GM18517 (cell line): ENCODE data around the gene PEX5L.
"Not testable (repeated sequence)": the region's sequence is repeated elsewhere in the genome, so short reads cannot be mapped to it uniquely, and the experiment has no call there.

Source experiments
- ATAC-seq: cut with Tn5 transposase; IDR thresholded peaks from one replicate; pipeline ENCODE4 v1.9.1; 2021; ENCODE audit warnings: mild to moderate bottlenecking, moderate library complexity; ENCODE audit not compliant: unreplicated experiment

PEX5L gene, protein sequence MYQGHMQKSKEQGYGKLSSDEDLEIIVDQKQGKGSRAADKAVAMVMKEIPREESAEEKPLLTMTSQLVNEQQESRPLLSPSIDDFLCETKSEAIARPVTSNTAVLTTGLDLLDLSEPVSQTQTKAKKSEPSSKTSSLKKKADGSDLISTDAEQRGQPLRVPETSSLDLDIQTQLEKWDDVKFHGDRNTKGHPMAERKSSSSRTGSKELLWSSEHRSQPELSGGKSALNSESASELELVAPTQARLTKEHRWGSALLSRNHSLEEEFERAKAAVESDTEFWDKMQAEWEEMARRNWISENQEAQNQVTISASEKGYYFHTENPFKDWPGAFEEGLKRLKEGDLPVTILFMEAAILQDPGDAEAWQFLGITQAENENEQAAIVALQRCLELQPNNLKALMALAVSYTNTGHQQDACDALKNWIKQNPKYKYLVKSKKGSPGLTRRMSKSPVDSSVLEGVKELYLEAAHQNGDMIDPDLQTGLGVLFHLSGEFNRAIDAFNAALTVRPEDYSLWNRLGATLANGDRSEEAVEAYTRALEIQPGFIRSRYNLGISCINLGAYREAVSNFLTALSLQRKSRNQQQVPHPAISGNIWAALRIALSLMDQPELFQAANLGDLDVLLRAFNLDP

DNA sequence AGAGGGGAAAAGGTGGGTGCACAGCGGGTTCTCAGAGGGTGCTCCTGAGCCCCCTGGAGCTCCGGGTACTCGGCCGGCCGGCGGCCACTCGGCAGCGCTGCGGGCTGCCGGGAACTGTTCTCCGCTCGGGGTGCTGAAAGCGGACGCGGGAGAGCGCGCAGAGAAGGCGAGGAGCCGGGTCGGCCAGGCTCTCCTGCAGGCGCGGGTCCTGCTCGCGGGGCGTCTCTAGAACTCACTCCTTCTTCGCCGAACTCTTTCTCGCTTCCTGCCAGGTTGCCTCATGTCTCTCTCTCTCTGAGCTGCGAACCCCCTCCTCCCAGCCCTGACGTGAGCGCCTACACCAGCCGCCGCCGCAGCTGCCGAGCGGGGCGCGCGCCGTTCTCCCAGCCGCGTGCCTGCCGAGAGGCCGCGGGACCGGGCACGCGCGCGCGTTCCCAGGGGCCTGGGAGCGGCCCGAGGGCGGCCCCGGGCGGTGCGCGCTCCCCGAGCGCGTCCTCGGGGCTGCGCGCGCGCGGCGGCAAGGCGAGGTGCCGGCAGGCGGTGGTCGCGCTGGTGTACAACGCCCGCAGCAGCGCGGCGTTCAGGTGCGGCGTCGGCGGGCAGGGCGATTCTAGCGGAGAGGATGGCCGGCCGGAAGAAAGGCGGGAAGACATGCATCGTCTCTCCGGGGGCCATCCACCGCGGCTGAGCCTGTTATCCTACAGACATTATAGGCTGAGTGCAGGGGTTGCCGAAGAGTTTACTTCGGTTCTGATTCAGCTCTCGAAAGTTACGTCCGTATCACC, at the start of gene PEX5L:
Gene PEX5L (minus strand): TSS at position 267 of the 785 bp plus-strand sequence. CDS start 338 bp downstream, outside the sequence.
- ATAC-seq: peak; percentile 70

DNA sequence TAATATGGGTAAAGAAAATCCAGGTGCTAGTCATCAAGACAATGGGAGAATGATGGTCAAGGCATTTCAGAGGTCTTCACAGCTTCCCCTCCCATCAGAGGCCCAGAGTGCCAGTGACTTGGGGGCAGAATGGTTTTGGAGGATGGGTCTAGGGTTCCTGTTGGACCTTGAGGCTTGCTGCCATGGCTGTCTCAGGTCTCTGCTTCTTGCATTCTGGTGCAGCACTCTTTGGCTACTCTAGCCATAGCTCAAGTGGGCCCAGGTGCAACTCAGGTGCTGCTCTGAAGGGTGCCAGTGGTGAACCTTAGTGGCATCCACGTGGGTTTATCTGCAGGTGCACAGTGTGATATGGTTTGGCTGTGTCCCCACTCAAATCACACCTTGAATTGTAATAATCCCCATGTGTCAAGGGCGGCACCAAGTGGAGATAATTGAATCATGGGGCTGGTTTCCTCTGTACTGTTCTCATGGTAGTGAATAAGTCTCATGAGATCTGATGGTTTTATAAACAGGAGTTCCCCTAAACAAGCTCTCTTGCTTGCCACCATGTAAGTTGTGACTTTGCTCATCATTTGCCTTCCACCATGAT, 48.5 kb upstream of the PEX5L start:
- ATAC-seq: no peak

DNA sequence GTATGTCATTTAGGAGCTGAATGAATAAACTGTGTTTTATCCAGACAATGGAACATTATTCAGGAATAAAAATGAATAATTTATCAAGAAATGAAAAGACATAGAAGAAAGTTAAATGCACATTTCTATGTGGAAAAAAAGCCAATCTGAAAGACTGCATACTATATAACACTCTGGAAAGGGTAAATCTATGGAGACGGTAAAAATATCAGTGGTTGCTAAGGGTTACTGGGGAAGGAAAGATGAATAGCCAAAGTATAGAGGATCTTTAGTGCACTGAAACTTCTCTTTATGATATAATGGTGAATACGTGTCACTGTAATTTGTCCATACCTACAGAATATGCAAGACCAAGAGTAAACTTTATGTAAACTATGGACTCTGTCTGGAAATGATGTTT, 46.0 kb upstream of the PEX5L start:
- no peak for ATAC-seq

DNA sequence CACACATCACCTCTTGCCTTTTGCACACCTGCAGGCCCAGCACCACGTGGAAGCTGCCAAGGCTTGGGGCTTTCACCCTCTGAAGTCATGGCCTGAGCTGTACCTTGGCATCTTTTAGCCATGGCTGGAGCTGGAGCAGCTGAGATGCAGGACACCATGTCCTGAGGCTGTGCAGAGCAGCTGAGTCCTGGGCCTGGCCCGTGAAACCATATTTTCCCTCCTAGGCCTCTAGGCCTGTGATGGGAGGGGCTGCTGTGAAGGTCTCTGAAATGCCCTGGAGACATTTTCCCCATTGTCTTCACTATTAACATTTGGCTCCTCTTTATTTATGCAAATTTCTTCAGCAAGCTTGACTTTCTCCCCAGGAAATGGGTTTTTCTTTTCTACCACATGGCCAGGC, 41.9 kb upstream of the PEX5L start:
- no peak for ATAC-seq

DNA sequence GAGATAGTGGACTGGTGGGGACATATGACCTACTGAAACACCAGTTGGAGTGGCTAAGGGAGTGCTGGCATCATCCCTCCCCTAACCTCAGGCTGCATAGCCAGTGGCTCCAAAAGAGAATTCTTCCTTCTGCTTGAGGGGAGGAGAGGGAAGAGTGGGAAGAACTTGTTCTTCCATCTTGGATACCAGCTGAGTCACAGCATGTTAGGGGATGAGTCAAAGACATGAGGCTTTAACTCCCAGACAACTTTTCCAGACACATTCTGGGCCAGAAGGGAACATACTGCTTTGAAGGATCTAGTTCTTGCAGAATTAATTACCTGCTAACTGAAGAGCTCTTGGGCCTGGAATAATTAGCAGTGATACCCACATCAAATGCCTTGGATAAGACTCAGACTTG, 36.8 kb upstream of the PEX5L start:
- ATAC-seq: no peak

DNA sequence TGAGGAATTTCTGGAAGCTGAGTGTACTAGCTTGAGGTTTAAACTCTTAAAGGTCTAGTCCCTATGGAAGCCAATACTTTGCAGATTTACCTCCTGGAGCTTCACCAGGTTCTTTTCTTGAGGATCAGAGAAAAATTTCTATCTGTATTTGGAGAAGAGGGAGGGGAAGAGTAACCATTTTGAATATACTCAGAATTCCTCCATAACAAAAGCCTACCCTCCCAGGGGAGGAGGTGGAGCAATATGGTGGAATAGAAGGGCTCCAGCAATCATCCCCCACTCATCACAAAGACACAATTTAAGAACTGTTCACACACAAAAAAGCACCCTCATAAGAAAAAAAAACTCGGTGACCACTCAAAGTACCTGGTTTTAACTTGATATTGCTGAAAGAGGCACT, 36.0 kb upstream of the PEX5L start:
- ATAC-seq: no peak

DNA sequence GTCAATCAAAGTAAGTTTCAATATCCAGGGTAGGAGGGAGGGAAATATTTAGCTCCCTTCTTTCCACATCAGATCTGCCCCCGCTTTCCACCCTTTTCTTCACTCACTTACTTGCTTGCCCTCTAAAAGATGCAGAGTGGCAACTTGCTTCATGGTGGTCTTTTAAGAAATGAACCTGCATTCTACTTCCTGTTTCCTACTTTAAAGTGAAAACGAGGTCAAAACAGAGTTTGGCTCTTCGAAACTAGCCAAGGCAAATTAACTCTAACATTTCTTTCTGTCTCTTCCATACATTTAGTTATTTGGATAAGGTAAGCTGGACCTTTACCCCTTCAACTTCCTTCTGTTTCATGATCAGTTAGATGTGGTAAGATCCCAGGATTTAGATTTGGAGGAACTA, 34.2 kb upstream of the PEX5L start:
- no peak for ATAC-seq

DNA sequence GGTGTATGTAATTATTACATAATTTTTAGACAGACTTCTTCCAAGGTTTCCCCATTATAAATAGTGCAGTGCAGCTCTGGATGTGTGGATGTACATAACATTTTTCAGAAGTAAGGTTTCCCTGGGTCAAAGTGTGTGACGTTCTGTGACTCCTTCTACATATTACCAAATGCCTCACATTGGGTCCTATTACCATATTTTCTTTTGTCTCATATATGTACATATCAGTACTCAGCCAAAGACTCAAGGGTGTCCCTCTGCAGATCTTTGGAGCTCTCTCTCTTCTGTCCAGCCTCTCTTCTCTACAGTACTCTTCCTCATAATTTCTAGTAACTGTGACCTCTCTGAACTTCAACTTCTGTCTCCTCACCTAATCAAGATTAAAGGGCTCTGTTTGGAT, 31.3 kb upstream of the PEX5L start:
- no peak for ATAC-seq

DNA sequence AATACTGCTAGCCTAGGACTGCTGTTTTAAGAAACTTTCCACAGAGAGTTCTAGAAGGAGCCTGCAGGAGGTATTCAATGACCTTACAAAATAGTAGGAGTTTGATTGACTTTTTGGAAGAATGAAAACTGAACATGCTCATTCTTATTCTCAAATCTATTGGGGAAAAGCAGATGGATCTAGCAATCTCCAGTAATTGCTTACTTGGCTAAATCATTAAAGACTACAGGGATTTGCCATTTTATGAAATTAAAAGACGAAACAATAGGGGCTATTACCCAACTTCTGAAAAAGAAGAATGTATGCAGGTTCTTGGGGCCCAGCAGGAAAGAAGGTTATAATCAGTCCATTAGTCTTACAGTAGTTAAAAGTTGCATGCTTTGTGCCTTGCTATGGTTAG, 29.9 kb upstream of the PEX5L start:
- ATAC-seq: no peak

DNA sequence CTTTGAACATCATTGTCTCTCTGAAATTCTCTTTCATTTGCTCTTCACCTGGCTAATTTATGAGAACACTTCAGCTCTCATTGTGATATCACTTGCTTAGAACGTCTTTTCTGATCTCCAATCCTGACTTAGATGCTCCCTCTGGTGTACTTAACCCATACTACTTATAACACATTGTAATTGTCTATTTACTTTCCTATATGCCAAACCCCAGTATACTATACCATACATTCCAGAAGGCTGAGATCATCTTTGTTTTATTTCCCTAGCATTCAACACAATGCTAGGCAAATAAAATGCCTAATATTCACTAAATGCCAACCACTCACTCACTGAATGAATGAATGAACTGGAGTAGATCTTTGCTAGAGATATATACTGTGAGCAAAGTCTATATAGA, 27.0 kb upstream of the PEX5L start:
- ATAC-seq: no peak

DNA sequence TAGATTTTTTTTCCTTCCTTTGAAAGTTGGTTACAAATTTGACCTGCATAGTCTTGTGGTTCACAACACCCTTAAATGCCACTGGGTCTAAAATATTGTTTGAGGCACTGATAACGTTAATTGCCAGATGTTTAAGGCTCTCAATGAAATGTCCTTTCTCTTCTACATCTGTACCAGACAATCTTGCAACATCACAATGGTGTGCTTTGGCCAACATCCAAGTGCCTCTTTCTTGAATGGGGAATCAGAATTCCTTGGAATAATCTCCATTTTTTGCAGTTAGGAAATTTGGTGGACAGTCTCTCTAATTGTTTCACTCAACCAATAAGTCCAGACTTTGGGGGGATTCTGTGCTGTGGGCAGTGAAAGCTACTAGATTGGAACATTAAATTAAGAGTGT, 26.0 kb upstream of the PEX5L start:
- ATAC-seq: no peak

DNA sequence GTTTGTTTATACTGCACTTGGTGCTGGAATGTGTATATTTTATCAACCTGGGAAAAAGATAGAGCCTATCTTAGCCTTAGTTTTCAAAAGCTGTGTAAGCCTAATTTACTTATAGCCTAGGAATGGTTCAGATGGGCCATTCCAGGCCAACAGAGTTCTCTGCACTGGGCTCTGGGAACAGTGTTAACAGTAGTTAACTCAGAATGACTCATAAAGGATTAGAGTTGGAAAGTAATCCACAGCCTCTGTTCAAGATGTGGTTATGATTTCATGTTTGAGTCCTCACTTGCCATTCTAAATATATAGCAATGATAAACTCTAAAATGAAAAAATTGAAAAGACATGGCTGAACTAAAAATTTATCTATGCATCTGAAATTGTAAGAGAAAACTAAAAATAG, 22.6 kb upstream of the PEX5L start:
- no peak for ATAC-seq

DNA sequence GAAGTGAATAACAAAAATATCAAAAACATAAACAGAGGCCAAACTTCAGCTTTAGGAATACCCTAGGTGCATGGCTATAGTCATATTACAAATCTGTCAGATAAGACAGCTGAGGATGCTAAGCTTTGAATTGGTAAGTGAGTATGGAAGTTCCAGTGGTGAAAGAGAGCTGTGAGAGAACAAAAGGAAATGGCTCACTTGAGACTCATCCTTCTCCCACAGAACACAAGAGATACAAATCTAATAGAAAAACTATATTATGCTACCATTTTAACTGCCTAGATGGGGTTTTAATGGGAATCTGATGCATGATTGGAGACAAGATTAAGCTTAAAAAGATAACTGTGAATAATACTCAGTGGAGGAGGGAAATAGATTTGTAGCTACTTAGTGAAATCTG, 21.5 kb upstream of the PEX5L start:
- no peak for ATAC-seq

DNA sequence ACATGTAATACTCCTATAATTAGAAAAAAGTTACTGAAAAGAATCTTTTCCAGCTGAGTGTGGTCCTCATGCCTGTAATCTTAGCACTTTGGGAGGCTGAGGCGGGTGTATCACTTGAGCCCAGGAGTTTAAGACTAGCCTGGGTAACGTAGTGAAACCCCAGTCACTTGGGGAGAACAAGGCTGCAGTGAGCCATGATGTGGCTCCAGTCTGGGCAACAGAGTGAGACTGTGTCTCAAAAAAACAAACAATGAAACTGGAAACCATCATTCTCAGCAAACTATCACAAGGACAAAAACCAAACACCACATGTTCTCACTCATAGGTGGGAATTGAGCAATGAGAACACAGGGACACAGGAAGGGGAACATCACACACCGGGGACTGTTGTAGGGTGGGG, 18.9 kb upstream of the PEX5L start:
- not testable (repeated sequence) for ATAC-seq

DNA sequence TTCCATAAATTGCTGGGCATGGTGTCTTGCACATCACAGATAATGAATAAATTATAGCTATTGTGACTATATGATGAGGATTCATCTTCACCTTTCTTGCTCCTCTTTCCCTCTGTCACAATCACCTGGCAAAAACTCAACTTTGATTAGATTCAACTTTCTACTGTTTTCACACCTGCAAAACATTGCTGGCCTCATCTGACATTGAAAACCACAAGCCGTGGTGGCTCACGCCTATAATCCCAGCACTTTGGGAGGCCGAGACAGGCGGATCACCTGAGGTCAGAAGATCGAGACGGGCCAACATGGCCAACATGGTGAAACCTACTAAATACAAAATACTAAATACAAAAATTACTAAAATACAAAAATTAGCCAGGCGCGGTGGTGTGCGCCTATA, 12.7 kb upstream of the PEX5L start:
- no peak for ATAC-seq

DNA sequence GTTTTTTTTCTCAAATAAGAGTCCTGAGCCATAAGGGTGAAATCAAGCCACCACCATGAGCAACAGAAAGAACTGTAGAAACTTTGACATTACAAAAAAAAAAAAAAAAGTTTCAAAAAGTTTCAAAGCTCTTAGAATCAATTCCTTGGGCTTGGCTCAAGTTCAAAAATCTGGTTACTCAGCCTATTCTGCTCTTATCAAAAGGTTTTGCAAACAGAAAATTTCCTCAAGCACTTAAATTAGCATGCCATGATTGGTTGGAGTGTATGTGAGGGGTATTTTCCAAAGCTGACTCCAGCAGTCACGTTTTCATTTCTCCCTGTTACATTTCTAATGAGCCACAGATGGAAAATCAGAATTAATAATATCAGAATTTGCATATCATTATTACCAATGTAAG, 12.1 kb upstream of the PEX5L start:
- ATAC-seq: no peak

DNA sequence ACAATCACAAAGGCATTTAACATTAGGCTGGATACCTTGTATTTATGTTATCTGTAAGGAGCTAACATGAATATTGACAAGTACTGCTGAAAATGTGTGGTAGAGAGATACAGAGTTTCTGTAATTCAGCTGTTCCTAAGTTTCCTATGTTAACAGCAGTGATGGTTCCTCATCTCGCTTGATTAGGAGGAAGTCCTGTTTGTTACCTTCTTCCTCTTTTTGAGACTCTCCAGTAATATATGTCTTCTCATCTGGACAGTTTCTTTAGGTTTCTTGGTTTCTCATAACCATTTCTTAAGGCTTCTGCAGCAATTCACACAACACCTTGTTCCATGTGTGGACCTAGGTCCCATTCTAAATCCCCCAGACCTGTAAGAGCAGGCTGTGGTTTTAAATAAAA, 11.4 kb upstream of the PEX5L start:
- ATAC-seq: peak; percentile 94

DNA sequence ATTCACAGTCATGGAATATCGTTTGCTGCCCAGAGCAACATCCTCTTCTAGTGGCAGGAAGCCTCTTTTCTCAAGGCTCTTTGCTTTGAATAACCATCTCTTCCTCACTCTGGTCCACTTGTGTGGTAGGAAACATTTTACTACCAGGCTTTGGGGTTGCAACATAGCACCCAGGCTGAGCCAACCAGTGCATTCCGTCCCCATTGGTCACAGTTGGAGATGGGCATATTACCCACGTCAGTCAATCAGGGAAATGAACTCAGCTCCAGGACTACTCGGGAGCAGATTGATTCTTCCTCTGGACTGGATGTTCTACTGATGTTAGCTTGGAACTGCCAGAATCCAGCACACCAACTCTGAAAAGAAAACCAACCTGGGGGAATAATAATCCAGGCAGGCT, 4.2 kb upstream of the PEX5L start:
- ATAC-seq: no peak

DNA sequence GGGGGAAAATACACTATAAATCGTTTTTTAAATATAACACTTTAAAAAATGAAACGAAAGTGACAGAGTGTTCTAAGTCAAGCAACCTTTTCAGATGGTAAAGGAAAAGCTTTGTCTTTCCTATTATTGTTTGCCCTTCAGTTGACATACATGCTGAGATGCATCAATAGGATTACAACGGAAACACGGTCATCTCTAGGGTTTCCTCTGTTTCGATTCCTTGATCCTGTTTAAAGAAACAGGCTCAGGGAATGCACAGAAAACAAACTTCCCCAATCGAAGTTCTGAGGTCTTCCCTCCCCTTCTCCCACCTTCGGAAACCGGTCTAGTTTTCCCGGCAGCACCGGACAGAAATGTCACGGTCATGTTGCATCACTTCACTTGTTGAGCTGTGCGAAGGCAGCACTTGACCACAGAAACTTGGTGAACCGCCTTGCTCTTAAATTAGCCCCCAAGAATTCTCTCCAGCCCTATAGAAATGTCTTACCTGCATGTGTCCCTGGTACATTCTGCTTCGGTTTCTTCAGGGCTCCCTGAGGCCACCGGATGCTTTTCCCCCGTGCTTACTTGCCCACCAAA, 556 bp downstream of the PEX5L start:
- ATAC-seq: peak; percentile 49

DNA sequence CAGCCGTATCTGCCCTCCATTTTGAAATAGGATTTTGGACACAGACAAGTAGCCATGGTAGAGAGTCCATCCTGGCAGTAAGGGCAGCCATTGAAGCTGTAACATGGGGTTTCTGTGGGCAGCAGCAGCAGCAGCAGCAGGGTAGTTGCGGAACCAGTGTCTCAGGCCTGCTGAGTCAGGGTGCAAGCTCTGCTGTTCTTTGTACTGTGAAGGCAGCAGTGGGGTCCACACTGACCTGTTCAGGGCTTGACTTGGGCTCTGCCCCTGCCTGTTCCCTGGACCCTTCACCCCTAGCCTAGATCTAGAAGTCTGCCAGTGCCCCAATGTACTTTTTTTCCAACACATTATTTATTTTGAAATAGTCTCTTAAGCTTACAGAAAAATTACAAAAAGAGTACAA, 9.7 kb downstream of the PEX5L start:
- no peak for ATAC-seq

DNA sequence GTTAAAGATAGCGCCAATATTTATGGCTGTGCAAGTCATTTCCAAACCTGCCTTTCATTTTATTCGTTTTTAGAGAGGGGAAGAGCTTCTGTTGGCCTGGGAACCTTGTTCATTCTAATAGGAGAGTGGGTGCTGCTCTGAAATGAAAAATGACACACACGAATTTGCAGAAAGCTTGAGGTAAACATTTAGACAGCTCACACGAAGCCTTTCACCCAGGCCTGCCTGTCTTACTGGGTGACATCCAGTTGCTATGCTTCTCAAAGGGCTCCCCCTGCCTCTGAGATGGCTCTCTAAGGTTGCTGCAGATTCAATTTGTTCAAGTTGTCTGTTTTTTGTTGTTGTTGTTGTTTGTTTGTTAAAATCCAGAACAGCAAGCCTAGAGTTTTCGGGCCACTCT, 18.2 kb downstream of the PEX5L start:
- no peak for ATAC-seq
